Activated CD4-positive, CD25-positive, alpha-beta regulatory T cell (primary cell): ENCODE results near the gene VMP1.

ENCODE experiments used
- DNase-seq, 4 experiments: peaks; one replicate each; lab custom pipeline; 2025; lab: John Stamatoyannopoulos, UW

The VMP1 gene

GRCh38 chr17:59711936-59712335, 4.5 kb downstream of the VMP1 start:
- DNase-seq = no peak

GRCh38 chr17:59712862-59713261, 5.4 kb downstream of the VMP1 start:
- no peak for DNase-seq

DNA sequence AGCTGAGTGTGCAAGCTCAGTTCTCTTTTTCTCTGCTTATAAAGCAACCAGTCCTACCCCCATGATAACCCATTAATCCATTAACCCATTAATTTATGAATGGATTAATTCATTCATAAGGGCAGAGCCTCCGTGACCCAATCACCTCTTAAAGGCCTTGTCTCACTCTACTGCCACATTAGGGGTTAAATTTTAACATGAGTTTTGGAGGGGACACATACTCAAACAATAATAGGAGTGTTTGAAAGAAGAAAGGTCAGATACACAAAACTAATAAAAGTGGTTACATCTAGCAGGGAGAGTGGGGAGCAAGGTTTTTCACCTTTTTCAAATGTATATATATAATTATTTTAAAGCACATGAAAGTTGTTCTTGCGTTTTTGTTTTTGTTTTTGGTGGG, 6.8 kb downstream of the VMP1 start:
- no peak for DNase-seq

GRCh38 chr17:59716427-59716826, 9.0 kb downstream of the VMP1 start:
- no peak for DNase-seq

DNA sequence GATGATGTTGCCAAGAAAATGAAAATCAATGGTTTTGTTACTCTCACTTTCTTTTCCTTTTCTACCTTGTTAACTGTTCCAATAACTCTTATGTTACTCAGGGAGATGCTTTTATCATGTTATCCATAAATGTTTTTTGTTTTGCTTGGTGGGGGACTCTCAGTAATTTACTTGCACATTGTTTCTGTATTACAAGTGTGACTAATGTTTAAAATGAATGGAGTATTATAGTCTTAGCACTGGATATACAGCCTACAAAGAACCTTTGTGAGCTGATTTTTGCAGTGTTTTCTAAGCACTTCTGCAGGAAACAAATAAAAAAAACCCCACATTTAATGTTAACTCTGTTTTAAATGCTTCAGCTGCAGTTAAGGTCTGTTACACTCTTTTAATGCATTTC, 12.1 kb downstream of the VMP1 start:
- no peak for DNase-seq

DNA sequence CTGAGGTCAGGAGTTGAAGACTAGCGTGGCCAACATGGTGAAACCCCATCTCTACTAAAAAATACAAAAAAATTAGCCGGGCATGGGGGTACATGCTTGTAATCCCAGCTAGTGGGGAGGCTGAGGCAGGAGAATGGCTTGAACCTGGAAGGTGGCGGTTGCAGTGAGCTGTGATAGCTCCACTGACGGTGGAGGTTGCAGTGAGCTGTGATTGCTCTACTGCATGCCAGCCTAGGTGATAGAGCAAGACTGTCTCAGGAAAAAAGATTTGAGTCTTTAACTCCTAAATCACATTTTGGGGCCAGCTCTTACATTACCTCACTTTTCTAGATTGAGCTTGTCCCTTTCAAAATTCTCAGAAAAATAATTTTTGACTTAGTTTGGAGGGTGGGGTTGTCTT, 15.2 kb downstream of the VMP1 start:
- DNase-seq = no peak

- DNase-seq = no peak
These were observed 15.6 kb downstream of the VMP1 start for GRCh38 chr17:59723041-59723440.

GRCh38 chr17:59723607-59724006, 16.2 kb downstream of the VMP1 start:
- DNase-seq = no peak

DNA sequence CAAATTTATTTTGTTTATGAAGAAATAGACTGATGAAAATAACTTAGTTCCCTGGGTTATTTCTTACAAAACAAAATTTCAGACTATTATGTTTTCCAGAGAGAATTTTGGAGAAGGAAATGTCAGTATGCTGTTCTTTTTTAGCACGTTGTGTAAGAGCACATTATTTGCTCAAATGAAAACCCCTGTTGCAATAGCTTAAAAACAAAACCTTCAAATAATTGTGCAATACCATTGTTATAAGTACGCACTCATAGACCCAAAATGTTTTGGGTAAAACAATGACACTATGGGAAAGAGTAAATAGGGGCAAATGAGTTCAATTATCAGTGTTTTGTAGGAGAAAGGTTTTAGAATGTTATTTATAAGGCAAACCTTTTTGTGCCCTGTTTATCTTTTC, 18.2 kb downstream of the VMP1 start:
- no peak for DNase-seq

GRCh38 chr17:59727817-59728533, 20.5 kb downstream of the VMP1 start:
- DNase-seq = no peak

DNA sequence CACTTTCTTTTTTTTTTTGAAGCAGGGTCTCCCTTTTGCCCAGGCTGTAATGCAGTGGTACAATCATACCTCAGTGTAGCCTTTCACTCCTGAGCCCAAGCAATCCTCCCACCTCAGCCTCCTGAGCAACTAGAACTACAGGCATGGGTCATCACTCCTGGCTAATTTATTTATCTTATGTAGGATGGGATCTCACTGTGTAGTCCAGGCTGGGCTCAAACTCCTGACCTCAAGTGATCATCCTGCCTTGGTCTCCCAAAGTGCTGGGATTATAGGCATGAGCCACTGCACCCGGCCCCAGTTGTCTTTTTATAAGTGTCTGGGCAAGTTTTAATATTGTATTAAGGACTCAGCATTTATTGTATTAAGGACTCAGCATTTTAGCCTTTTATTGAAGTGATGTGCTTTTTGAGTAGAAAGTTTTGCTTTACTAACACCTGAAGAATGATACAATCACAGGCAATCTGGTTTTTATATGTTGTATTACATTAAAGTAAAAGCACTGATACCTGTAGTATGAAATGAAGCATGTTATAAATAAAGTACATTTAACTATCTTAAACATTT, 22.9 kb downstream of the VMP1 start:
- DNase-seq = no peak

DNA sequence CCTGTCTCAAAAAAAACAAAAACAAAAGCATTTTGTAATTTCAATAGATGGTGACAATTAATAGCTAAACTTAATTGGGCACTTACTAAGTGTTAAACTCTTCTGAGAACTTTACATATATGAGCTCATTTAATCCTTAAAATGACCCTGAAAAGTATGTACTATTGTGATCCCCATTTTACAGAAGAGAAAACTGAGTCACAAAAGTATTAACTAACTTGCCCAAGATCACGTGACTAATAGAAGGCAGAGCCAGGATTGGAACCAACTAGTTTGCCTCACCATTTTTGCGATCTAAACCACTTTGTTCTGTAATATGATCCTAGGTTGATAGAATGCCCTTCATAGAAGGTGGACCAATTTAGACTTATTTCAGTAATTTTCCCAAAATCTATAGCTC, 26.2 kb downstream of the VMP1 start:
- DNase-seq = no peak

DNA sequence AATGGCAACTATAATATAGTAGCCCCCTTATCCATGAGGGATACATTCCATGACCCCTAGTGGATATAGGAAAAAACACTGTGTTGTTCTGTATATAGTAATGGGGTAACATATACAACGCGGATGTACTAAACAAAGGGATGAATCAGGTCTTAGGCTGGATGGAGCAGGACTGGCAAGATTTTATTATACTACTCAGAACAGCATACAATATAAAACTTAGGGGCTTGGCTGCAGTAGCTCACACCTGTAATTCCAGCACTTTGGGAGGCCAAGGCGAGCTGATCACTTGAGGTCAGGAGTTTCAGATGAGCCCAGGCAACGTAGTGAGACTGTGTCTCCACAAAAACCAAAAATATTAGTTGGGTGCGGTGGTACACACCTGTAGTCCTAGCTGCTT, 26.8 kb downstream of the VMP1 start:
- no peak for DNase-seq

GRCh38 chr17:59737324-59737723, 29.9 kb downstream of the VMP1 start:
- no peak for DNase-seq

GRCh38 chr17:59743842-59744241, 36.4 kb downstream of the VMP1 start:
- DNase-seq = no peak

- DNase-seq = no peak
These were observed 37.6 kb downstream of the VMP1 start for GRCh38 chr17:59745040-59745439.

GRCh38 chr17:59746849-59747445, 39.5 kb downstream of the VMP1 start:
- DNase-seq = no peak

- DNase-seq = no peak
These were observed 41.1 kb downstream of the VMP1 start for GRCh38 chr17:59748591-59748990.

- no peak for DNase-seq
These were observed 44.5 kb downstream of the VMP1 start for GRCh38 chr17:59751955-59752413.

GRCh38 chr17:59752446-59752845, 45.0 kb downstream of the VMP1 start:
- DNase-seq = no peak

DNA sequence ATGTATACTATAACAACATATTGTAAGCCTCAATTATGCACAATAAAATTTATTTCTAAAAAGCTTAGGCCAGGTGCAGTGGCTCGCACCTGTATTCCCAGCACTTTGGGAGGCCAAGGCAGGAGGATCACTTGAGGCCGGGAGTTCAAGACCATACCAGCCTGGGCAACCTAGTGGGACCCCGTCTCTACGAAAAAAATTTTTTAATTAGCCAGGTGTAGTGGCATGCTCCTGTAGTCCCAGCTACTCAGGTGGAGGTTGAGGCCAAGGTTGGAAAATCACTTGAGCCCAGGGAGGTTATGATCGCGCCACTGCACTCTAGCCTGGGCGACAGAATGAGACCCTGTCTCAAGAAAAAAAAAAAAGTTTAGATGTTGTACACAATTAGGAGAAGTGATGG, 45.5 kb downstream of the VMP1 start:
- DNase-seq = no peak

DNA sequence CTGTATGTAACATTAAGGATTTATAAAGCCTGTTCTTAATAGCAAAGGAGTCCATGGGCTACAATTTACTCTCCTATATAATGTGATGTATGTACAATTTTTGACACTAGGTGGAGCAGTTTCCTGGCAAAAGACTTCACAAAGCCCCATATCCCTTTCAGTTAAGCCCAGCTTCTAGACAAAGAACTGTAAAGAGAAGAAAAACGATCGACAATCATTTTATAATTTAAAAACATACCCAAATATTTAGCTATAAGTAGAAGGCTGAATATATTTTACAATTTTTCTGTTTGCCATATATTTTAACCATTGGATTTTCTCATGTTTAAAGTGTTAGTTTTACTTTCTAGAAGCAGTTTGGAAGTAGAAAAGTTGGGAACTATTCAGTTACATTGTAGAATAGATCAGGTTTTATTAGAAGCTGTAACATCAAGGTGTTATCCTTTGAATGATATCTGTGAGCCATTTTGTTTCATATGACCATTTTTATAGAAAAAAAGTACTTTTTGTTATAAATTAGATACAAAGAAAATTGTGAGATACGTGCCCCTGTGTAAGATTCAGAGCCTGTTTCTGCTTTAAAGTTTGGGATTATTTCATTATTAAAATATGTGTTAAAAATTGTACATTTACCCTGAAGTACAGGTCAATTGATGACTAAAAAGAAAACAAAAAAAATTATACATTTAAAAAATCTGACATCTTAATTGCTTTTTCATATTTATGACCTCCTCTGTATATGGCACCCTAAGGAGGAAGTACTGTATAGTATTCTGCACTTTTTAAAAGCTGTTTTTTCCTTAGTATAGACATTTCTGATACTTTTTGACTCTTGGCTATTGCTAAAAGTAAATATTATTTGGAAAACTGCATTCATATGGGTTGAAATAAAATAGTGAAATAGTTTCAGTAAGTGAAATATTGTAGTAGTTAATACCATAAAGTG, 46.3 kb downstream of the VMP1 start:
- no peak for DNase-seq

- no peak for DNase-seq
These were observed 47.1 kb downstream of the VMP1 start for GRCh38 chr17:59754552-59754951.
